Smooth muscle cell (in vitro differentiated cells): ENCODE results near the gene OR8B8. TPM values are rescaled to one million over a fixed set of nuclear protein-coding genes. Genes with fewer than 3 reads are reported as not detected.

Source experiments
- DNase-seq: peaks from one replicate; lab custom pipeline; 2025; ENCODE audit not compliant: unreplicated experiment; lab: John Stamatoyannopoulos, UW
- H2AFZ ChIP-seq: fragments of 200-600 bp; sonication (generic); 2 replicates; pipeline ENCODE4 v1.6.0; 2016; ENCODE audit warnings: antibody characterized with exemption, low read depth, mild to moderate bottlenecking
- H3F3A ChIP-seq: fragments of 200-600 bp; sonication (generic); 2 replicates; pipeline ENCODE4 v1.6.0; 2017; ENCODE audit warnings: antibody characterized with exemption, low read depth
- H3K27ac ChIP-seq: fragments of 200-600 bp; sonication (generic); 2 replicates; pipeline ENCODE4 v1.5.1; 2016; ENCODE audit warnings: low read depth, mild to moderate bottlenecking
- H3K27me3 ChIP-seq: fragments of 200-600 bp; sonication (generic); 2 replicates; pipeline ENCODE4 v1.6.1; 2016; ENCODE audit warnings: low read depth, mild to moderate bottlenecking
- H3K36me3 ChIP-seq: fragments of 200-600 bp; sonication (generic); 2 replicates; pipeline ENCODE4 v1.5.1; 2016; ENCODE audit warnings: low read depth
- H3K4me1 ChIP-seq: fragments of 200-600 bp; sonication (generic); 2 replicates; pipeline ENCODE4 v1.5.1; 2016; ENCODE audit warnings: low read depth
- H3K4me2 ChIP-seq: fragments of 200-600 bp; sonication (generic); 2 replicates; pipeline ENCODE4 v1.6.0; 2016; ENCODE audit warnings: mild to moderate bottlenecking
- H3K4me3 ChIP-seq: fragments of 200-600 bp; sonication (generic); 2 replicates; pipeline ENCODE4 v1.5.1; 2016; ENCODE audit warnings: mild to moderate bottlenecking
- H3K79me2 ChIP-seq: fragments of 200-600 bp; sonication (generic); 2 replicates; pipeline ENCODE4 v1.6.0; 2016; ENCODE audit warnings: low read depth, mild to moderate bottlenecking
- H3K9ac ChIP-seq: fragments of 200-600 bp; sonication (generic); 2 replicates; pipeline ENCODE4 v1.6.0; 2016; ENCODE audit warnings: low read depth
- H3K9me3 ChIP-seq: fragments of 200-600 bp; sonication (generic); replicated peaks from 2 replicates; pipeline ENCODE4 v1.5.1; 2016; ENCODE audit warnings: low read depth
- H4K20me1 ChIP-seq: fragments of 200-600 bp; sonication (generic); 2 replicates; pipeline ENCODE4 v1.6.0; 2016; ENCODE audit warnings: low read depth
- WGBS: methylation state at CpG from one replicate; pipeline ENCODE4 v1.1.7; 2016; ENCODE audit warnings: low lambda C conversion rate; 5-methylcytosine and 5-hydroxymethylcytosine counted together
- polyA plus RNA-seq: library from polyadenylated mRNA; unstranded; fragments of >200 nt; fragmentation: Nextera tagmentation; extraction: Ambion mirVana; gene quantifications from 2 replicates; pipeline ENCODE4 v1.2.1, GENCODE V29; 2016
- total RNA-seq: library from RNA; depleted of rRNA; stranded (reverse); fragments of >200 nt; gene quantifications from 2 replicates; pipeline ENCODE4 v1.2.3, GENCODE V29; 2014
- TF ChIP-seq, protein P1 (sequence below): fragments of 200-600 bp; sonication (generic); IDR thresholded peaks from 2 replicates; pipeline ENCODE4 v1.5.1; 2017; ENCODE audit warnings: borderline replicate concordance, mild to moderate bottlenecking, antibody characterized with exemption; ENCODE audit not compliant: insufficient read depth, poor library complexity, severe bottlenecking

Gene OR8B8
- total and polyA plus RNA-seq, 2 experiments from 2014 or later = not detected

DNA sequence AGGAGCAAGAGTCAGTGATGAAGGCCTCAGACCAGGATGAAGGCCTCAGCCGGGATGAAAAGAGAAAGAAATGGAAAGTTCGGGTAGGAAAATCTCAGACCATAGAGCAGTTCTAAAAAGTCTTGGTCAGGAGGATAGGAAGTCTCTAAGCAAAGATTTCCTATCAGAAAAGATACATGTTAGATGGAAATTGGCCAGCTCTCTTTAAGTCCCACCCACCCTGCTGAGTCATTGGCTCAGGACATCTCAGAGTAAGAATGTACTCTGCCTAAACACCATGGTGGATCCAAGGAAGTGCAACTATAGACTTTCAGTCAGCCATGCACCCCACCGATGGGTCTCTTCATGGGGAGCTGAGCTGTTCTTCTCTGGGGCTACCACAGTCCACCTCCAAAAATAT, 51.1 kb downstream of the OR8B8 start:
- no peak overlapping the region for H3K4me3 ChIP-seq
- no peaks in the 10 kb centered on the region for H3K4me1 ChIP-seq
- no peak overlapping the region for H3K27ac ChIP-seq
- H3K36me3 ChIP-seq = no peaks in the 10 kb centered on the region
- no peaks in the 10 kb centered on the region for H3K9me3 ChIP-seq
- H2AFZ ChIP-seq = no peak overlapping the region
- no peaks in the 10 kb centered on the region for H3K79me2 ChIP-seq
- no peak for DNase-seq
- no peak overlapping the region for H3K4me2 ChIP-seq
- TF ChIP-seq, protein P1, sequence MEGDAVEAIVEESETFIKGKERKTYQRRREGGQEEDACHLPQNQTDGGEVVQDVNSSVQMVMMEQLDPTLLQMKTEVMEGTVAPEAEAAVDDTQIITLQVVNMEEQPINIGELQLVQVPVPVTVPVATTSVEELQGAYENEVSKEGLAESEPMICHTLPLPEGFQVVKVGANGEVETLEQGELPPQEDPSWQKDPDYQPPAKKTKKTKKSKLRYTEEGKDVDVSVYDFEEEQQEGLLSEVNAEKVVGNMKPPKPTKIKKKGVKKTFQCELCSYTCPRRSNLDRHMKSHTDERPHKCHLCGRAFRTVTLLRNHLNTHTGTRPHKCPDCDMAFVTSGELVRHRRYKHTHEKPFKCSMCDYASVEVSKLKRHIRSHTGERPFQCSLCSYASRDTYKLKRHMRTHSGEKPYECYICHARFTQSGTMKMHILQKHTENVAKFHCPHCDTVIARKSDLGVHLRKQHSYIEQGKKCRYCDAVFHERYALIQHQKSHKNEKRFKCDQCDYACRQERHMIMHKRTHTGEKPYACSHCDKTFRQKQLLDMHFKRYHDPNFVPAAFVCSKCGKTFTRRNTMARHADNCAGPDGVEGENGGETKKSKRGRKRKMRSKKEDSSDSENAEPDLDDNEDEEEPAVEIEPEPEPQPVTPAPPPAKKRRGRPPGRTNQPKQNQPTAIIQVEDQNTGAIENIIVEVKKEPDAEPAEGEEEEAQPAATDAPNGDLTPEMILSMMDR = no peak
- H4K20me1 ChIP-seq = no peaks in the 10 kb centered on the region
- no peak overlapping the region for H3K9ac ChIP-seq
- 82% methylated on average over 3 of the region's 3 CpGs for WGBS
- no peaks in the 10 kb centered on the region for H3K27me3 ChIP-seq
- H3F3A ChIP-seq = no peaks in the 10 kb centered on the region

Other genes starting within 250 kb of the OR8B8 start
- gene OR8G1, start 204.6 kb downstream of the OR8B8 start, total RNA-seq = not detected in 2 replicates
- not detected in 2 replicates for gene OR8G1, start 204.6 kb downstream of the OR8B8 start, polyA plus RNA-seq
- gene OR8G5, start 189.3 kb downstream of the OR8B8 start, total RNA-seq = not detected in 2 replicates
- not detected in 2 replicates for gene OR8G5, start 189.3 kb downstream of the OR8B8 start, polyA plus RNA-seq
- not detected in 2 replicates for gene OR8D1, start 131.7 kb downstream of the OR8B8 start, total RNA-seq
- not detected in 2 replicates for gene OR8D1, start 131.7 kb downstream of the OR8B8 start, polyA plus RNA-seq
- gene OR8D2, start 125.5 kb downstream of the OR8B8 start, total RNA-seq = not detected in 2 replicates
- gene OR8D2, start 125.5 kb downstream of the OR8B8 start, polyA plus RNA-seq = not detected in 2 replicates
- gene OR8B2, start 61.2 kb downstream of the OR8B8 start, total RNA-seq = not detected in 2 replicates
- gene OR8B2, start 61.2 kb downstream of the OR8B8 start, polyA plus RNA-seq = not detected in 2 replicates
- gene OR8B3, start 46.7 kb downstream of the OR8B8 start, total RNA-seq = not detected in 2 replicates
- not detected in 2 replicates for gene OR8B3, start 46.7 kb downstream of the OR8B8 start, polyA plus RNA-seq
- gene OR8B4, start 20.8 kb downstream of the OR8B8 start, total RNA-seq = not detected in 2 replicates
- gene OR8B4, start 20.8 kb downstream of the OR8B8 start, polyA plus RNA-seq = not detected in 2 replicates
- gene OR8B12, start 98.0 kb upstream of the OR8B8 start, total RNA-seq = not detected in 2 replicates
- gene OR8B12, start 98.0 kb upstream of the OR8B8 start, polyA plus RNA-seq = not detected in 2 replicates
- not detected in 2 replicates for gene OR8A1, start 124.3 kb upstream of the OR8B8 start, total RNA-seq
- not detected in 2 replicates for gene OR8A1, start 124.3 kb upstream of the OR8B8 start, polyA plus RNA-seq
- not detected in 2 replicates for gene PANX3, start 165.7 kb upstream of the OR8B8 start, total RNA-seq
- gene PANX3, start 165.7 kb upstream of the OR8B8 start, polyA plus RNA-seq = not detected in 2 replicates
- 23.4 and 30.6 TPM in 2 replicates for gene TBRG1, start 177.2 kb upstream of the OR8B8 start, total RNA-seq
- 28.5 and 28.9 TPM in 2 replicates for gene TBRG1, start 177.2 kb upstream of the OR8B8 start, polyA plus RNA-seq
- 12.5 and 14.1 TPM in 2 replicates for gene SIAE, start 228.0 kb upstream of the OR8B8 start, total RNA-seq
- gene SIAE, start 228.0 kb upstream of the OR8B8 start, polyA plus RNA-seq = 9.7 and 11.5 TPM in 2 replicates
- gene SPA17, start 228.2 kb upstream of the OR8B8 start, total RNA-seq = 6.1 and 12.2 TPM in 2 replicates
- 7.4 and 9.2 TPM in 2 replicates for gene SPA17, start 228.2 kb upstream of the OR8B8 start, polyA plus RNA-seq